ENCODE results near the gene USP25.

The USP25 gene

DNA sequence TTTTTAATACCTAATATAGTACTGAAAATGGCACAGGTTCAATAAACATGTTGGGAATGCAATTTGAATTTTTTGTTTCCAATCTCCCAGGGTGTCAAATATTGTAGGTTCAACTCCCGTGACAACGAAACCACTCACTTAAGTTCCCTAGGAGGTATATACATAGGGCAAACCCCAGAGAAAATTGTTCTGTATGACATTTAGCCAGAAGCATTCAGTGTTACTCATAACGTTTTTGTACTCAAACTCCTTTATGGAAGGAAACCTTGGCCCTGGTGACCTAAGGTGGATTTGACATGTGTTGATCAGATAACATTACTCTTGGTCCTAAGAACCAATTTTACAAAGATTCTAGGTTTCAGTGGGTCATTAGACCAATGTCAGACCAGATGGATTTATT lies 110.6 kb downstream of the USP25 start:
- peaks cover 20% of the 10 kb centered on the region for H3K4me1 ChIP-seq (ENCODE audit: insufficient read depth, poor library complexity, severe bottlenecking)

DNA sequence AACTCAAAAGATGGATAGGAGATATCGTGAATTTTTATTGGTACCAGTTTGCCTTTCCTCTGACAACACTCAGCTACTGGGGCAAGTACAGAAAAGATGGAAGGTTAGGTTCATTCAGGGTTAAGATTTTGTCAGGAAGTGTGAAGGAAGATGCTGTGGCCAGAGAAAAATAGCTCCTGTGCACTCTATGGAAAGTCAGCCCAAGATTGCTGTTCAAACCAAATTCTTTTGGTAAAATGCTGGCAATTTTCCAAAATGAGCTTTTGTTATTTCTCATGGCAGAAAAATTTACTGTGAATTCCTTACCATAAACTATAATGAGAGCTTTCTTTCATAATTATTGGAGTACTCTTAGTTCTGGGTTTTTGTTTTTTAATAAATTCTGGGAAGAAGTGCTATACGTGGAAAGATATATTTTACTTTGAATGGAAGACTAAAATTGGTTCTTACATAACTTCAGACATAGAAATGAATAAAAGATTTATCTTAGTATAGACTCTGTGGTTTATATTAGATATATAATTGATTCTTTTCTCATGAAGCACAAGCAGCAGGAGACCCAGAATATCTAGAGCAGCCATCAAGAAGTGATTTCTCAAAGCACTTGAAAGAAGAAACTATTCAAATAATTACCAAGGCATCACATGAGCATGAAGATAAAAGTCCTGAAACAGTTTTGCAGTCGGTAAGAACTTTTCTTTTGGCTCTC lies 112.2 kb downstream of the USP25 start:
- Histone ChIP-seq H3K27me3 (ENCODE audit: insufficient read depth, poor library complexity, severe bottlenecking) (no peaks in the 10 kb centered on the region), H3K9me3 (ENCODE audit: severe bottlenecking) (no peaks in the 10 kb centered on the region), H3K4me1 (ENCODE audit: insufficient read depth, poor library complexity, severe bottlenecking) (peaks cover 20% of the 10 kb centered on the region), H3K36me3 (ENCODE audit: low read depth) (peaks cover 62% of the 10 kb centered on the region), H3K4me3 (ENCODE audit: severe bottlenecking) (no peak overlapping the region), H3K27ac (ENCODE audit: poor library complexity, severe bottlenecking) (peak overlapping the region; percentile 69)
- ATAC-seq (ENCODE audit: low read depth) (peak; percentile 78), DNase-seq (ENCODE audit: low spot score) (no peak)
- TF ChIP-seq, protein P1, sequence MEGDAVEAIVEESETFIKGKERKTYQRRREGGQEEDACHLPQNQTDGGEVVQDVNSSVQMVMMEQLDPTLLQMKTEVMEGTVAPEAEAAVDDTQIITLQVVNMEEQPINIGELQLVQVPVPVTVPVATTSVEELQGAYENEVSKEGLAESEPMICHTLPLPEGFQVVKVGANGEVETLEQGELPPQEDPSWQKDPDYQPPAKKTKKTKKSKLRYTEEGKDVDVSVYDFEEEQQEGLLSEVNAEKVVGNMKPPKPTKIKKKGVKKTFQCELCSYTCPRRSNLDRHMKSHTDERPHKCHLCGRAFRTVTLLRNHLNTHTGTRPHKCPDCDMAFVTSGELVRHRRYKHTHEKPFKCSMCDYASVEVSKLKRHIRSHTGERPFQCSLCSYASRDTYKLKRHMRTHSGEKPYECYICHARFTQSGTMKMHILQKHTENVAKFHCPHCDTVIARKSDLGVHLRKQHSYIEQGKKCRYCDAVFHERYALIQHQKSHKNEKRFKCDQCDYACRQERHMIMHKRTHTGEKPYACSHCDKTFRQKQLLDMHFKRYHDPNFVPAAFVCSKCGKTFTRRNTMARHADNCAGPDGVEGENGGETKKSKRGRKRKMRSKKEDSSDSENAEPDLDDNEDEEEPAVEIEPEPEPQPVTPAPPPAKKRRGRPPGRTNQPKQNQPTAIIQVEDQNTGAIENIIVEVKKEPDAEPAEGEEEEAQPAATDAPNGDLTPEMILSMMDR (IDR thresholded peaks at IDR 0.05; ENCODE audit: poor library complexity, severe bottlenecking): no peak

More for the DNA sequence above, 110.6 kb downstream of the USP25 start:
- no peaks in the 10 kb centered on the region for H3K27me3 ChIP-seq (ENCODE audit: insufficient read depth, poor library complexity, severe bottlenecking)
- TF ChIP-seq, protein P1 (IDR thresholded peaks at IDR 0.05; ENCODE audit: poor library complexity, severe bottlenecking): no peak
- no peak overlapping the region for H3K4me3 ChIP-seq (ENCODE audit: severe bottlenecking)
- peaks cover 63% of the 10 kb centered on the region for H3K36me3 ChIP-seq (ENCODE audit: low read depth)
- DNase-seq (ENCODE audit: low spot score) (no peak), ATAC-seq (ENCODE audit: low read depth) (no peak)
- no peaks in the 10 kb centered on the region for H3K9me3 ChIP-seq (ENCODE audit: severe bottlenecking)
- H3K27ac ChIP-seq (ENCODE audit: poor library complexity, severe bottlenecking): peak overlapping the region; percentile 69

DNA sequence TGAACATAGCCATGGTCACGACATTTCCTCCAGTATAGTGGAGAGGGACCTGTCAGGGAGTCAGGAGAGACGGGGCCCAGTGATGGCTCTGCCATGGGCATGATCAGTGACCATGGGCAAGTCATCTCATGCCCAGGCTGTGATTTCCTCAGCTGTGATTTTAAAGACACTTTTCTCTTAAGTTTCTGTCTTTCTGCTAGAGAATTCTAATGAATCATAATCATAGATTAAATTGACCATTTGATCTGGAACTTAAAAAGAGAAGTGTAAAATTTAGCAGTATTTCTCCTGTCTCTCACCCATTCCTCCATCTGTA lies 112.7 kb downstream of the USP25 start:
- TF ChIP-seq, protein P1 (IDR thresholded peaks at IDR 0.05; ENCODE audit: poor library complexity, severe bottlenecking): no peak
- Histone ChIP-seq H3K27me3 (ENCODE audit: insufficient read depth, poor library complexity, severe bottlenecking) (no peaks in the 10 kb centered on the region), H3K27ac (ENCODE audit: poor library complexity, severe bottlenecking) (peak overlapping the region; percentile 69), H3K4me1 (ENCODE audit: insufficient read depth, poor library complexity, severe bottlenecking) (peaks cover 20% of the 10 kb centered on the region), H3K36me3 (ENCODE audit: low read depth) (peaks cover 62% of the 10 kb centered on the region), H3K4me3 (ENCODE audit: severe bottlenecking) (no peak overlapping the region), H3K9me3 (ENCODE audit: severe bottlenecking) (no peaks in the 10 kb centered on the region)
- no peak for DNase-seq (ENCODE audit: low spot score)
- ATAC-seq (ENCODE audit: low read depth): peak; percentile 24; the same call in 1 of the 3 replicates

DNA sequence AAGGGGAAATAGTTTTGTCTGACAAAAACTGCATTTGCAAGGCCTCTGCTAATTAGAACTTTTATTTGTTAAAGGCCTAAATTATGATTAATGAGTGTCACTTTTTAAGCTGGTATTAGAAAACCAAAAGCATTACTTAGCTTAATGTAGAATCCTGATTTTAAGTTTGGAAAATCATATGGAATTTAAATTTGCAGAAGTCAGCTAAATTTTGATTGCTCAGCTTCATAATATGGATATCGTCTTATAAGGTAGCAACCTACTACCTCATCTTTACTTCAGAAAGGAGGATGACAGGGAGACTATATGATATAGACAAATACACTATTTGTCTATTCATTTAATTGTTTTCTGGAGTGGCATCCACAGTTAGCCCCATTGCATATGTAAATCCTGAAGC lies 114.0 kb downstream of the USP25 start:
- DNase-seq (ENCODE audit: low spot score) (no peak), ATAC-seq (ENCODE audit: low read depth) (no peak)
- H3K9me3 ChIP-seq (ENCODE audit: severe bottlenecking): no peaks in the 10 kb centered on the region
- no peaks in the 10 kb centered on the region for H3K27me3 ChIP-seq (ENCODE audit: insufficient read depth, poor library complexity, severe bottlenecking)
- no peak overlapping the region for H3K4me3 ChIP-seq (ENCODE audit: severe bottlenecking)
- peaks cover 55% of the 10 kb centered on the region for H3K36me3 ChIP-seq (ENCODE audit: low read depth)
- H3K4me1 ChIP-seq (ENCODE audit: insufficient read depth, poor library complexity, severe bottlenecking): peaks cover 27% of the 10 kb centered on the region
- TF ChIP-seq, protein P1 (IDR thresholded peaks at IDR 0.05; ENCODE audit: poor library complexity, severe bottlenecking): no peak
- no peak overlapping the region for H3K27ac ChIP-seq (ENCODE audit: poor library complexity, severe bottlenecking)

Measured in RWPE2 (cell line).